ENCODE data around the gene NDUFAF8.

DNA sequence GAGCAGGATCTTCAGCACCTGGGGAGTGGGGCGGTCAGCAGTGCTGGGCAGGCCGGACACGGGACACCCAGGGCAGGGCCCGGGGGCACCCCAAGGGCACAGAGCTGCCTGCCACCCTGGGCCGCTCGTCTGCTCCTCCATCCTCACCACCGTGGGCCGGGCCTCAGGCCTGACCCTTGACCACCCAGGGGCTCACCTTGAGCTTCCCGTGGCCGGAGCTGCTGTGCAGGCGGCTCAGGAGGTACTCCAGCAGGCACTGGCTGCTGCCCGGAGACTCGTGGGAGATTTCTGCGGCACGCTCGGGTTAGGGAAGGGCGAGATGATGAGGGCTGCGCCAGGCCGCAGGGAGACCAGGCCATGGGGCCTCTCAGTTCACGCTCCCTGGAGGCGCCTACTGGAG is 2.3 kb upstream of the NDUFAF8 start:
- TF ChIP-seq, protein P1, sequence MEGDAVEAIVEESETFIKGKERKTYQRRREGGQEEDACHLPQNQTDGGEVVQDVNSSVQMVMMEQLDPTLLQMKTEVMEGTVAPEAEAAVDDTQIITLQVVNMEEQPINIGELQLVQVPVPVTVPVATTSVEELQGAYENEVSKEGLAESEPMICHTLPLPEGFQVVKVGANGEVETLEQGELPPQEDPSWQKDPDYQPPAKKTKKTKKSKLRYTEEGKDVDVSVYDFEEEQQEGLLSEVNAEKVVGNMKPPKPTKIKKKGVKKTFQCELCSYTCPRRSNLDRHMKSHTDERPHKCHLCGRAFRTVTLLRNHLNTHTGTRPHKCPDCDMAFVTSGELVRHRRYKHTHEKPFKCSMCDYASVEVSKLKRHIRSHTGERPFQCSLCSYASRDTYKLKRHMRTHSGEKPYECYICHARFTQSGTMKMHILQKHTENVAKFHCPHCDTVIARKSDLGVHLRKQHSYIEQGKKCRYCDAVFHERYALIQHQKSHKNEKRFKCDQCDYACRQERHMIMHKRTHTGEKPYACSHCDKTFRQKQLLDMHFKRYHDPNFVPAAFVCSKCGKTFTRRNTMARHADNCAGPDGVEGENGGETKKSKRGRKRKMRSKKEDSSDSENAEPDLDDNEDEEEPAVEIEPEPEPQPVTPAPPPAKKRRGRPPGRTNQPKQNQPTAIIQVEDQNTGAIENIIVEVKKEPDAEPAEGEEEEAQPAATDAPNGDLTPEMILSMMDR (IDR thresholded peaks at IDR 0.05; ENCODE audit: insufficient read depth, low read length, poor library complexity, severe bottlenecking): no peak
- TF ChIP-seq EZH2phosphoT487 (conservative IDR thresholded peaks at IDR 0.05; ENCODE audit: low read length): no peak
